Breast epithelium (tissue), 3 donors: Measurements from ENCODE around the gene RAB1A.

Experiments
- POLR2A ChIP-seq: fragments of 450-650 bp; IDR thresholded peaks from one replicate; pipeline ENCODE4 v1.6.1; 2016; ENCODE audit warnings: antibody characterized with exemption, mild to moderate bottlenecking, moderate library complexity
- TF ChIP-seq, protein P1 (sequence below), 3 donors: fragments of 450-650 bp; IDR thresholded peaks; one replicate each; pipeline ENCODE4 v1.5.1; 2016 to 2017; ENCODE audit warnings: antibody characterized with exemption in 3 of 3, mild to moderate bottlenecking in 3 of 3, moderate library complexity in 3 of 3

DNA sequence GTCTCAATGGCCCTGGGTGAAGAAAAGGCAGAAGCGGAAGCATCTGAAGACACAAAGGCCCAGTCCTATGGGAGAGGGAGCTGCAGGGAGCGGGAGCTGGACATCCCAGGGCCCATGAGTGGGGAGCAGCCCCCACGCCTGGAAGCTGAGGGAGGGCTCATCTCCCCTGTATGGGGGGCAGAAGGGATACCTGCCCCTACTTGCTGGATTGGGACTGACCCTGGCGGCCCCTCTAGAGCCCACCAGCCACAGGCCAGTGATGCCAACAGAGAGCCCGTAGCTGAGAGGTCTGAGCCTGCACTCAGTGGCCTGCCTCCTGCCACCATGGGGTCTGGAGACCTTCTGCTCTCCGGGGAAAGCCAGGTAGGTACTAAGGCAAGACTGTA lies 60.5 kb downstream of the RAB1A start:
- no peak for TF ChIP-seq POLR2A
- TF ChIP-seq, protein P1, sequence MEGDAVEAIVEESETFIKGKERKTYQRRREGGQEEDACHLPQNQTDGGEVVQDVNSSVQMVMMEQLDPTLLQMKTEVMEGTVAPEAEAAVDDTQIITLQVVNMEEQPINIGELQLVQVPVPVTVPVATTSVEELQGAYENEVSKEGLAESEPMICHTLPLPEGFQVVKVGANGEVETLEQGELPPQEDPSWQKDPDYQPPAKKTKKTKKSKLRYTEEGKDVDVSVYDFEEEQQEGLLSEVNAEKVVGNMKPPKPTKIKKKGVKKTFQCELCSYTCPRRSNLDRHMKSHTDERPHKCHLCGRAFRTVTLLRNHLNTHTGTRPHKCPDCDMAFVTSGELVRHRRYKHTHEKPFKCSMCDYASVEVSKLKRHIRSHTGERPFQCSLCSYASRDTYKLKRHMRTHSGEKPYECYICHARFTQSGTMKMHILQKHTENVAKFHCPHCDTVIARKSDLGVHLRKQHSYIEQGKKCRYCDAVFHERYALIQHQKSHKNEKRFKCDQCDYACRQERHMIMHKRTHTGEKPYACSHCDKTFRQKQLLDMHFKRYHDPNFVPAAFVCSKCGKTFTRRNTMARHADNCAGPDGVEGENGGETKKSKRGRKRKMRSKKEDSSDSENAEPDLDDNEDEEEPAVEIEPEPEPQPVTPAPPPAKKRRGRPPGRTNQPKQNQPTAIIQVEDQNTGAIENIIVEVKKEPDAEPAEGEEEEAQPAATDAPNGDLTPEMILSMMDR (IDR thresholded peaks at IDR 0.05), result no peak
